Keratinocyte (primary cell): Measurements from ENCODE around the gene ESRP2. TPM values are rescaled to one million over a fixed set of nuclear protein-coding genes. Genes with fewer than 3 reads are reported as not detected.

ENCODE experiments used
- DNase-seq: peaks from one replicate; pipeline ENCODE4 v3.0.0-alpha.2; 2011; ENCODE audit warnings: low read depth, missing footprints, low spot score
- FAIRE-seq: peaks from 2 replicates; lab custom pipeline; 2011; peaks lifted over from hg19 to GRCh38; lab: Jason Lieb, UNC
- H2AFZ ChIP-seq: 2 replicates; pipeline ENCODE4 v1.6.0; 2012; ENCODE audit warnings: low read length, control low read depth, inconsistent platforms; ENCODE audit not compliant: control insufficient read depth
- H3K27ac ChIP-seq: 2 replicates; pipeline ENCODE4 v1.5.1; 2011; ENCODE audit warnings: low read length; ENCODE audit not compliant: control insufficient read depth, insufficient read depth
- H3K27me3 ChIP-seq: 3 replicates; pipeline ENCODE4 v1.6.0; 2011; ENCODE audit warnings: low read length; ENCODE audit not compliant: control insufficient read depth, insufficient read depth; ENCODE audit errors: extremely low read depth
- H3K36me3 ChIP-seq, 2 experiments: 2 replicates in 1 of 2; 3 replicates in 1 of 2; pipeline ENCODE4 v1.5.1; 2011; ENCODE audit warnings: low read length in 2 of 2, mild to moderate bottlenecking in 1 of 2; ENCODE audit not compliant: control insufficient read depth in 2 of 2, insufficient read depth in 2 of 2; ENCODE audit errors: extremely low read depth in 1 of 2
- H3K4me1 ChIP-seq: 3 replicates; pipeline ENCODE4 v1.5.1; 2011; ENCODE audit warnings: low read length; ENCODE audit not compliant: control insufficient read depth, insufficient read depth; ENCODE audit errors: extremely low read depth
- H3K4me2 ChIP-seq: 3 replicates; pipeline ENCODE4 v1.6.0; 2011; ENCODE audit warnings: low read depth, low read length; ENCODE audit not compliant: control insufficient read depth, insufficient read depth; ENCODE audit errors: extremely low read depth
- H3K4me3 ChIP-seq, 3 experiments: fragments of 200-600 bp in 1 of 3; sonication (generic) in 1 of 3; 2 replicates in 2 of 3; 3 replicates in 1 of 3; pipeline ENCODE4 v1.5.1; 2011 to 2016; ENCODE audit warnings: low read length in 3 of 3, mild to moderate bottlenecking in 3 of 3, control low read depth in 2 of 3, inconsistent platforms in 1 of 3, low read depth in 1 of 3, mixed read lengths in 1 of 3, mixed run types in 1 of 3, moderate library complexity in 1 of 3; ENCODE audit not compliant: control insufficient read depth in 2 of 3, insufficient read depth in 2 of 3; ENCODE audit errors: extremely low read depth in 1 of 3
- H3K79me2 ChIP-seq: 2 replicates; pipeline ENCODE4 v1.6.0; 2012; ENCODE audit warnings: low read length; ENCODE audit not compliant: control insufficient read depth, insufficient read depth
- H3K9ac ChIP-seq: 3 replicates; pipeline ENCODE4 v1.6.0; 2011; ENCODE audit warnings: low read length; ENCODE audit not compliant: control insufficient read depth, insufficient read depth; ENCODE audit errors: extremely low read depth
- H3K9me1 ChIP-seq: 3 replicates; pipeline ENCODE4 v1.6.0; 2011; ENCODE audit warnings: low read length; ENCODE audit not compliant: control insufficient read depth, insufficient read depth; ENCODE audit errors: extremely low read depth
- H3K9me3 ChIP-seq: 2 replicates; pipeline ENCODE4 v1.5.1; 2012; ENCODE audit warnings: low read depth, low read length; ENCODE audit not compliant: control insufficient read depth
- H4K20me1 ChIP-seq: 3 replicates; pipeline ENCODE4 v1.6.0; 2011; ENCODE audit warnings: low read length; ENCODE audit not compliant: control insufficient read depth, insufficient read depth; ENCODE audit errors: extremely low read depth
- EZH2 ChIP-seq: IDR thresholded peaks from one replicate; pipeline ENCODE4 v1.6.1; 2012; ENCODE audit warnings: inconsistent platforms, mild to moderate bottlenecking, low read length, moderate library complexity
- dilution Hi-C: fragments of 300-500 bp; cut with MboI; formaldehyde crosslinking; loops from one replicate; pipeline ENCODE4 v1.7.0; 2020; ENCODE audit warnings: low sequenced_read_pairs; ENCODE audit not compliant: extremely low pct_ligation_motif_present
- polyA plus RNA-seq, 5 experiments: library from polyadenylated mRNA; depleted of rRNA in 3 of 5; stranded (reverse) in 3 of 5; stranded (forward) in 1 of 5; unstranded in 1 of 5; fragments of >200 nt; gene quantifications; 1 replicate in 1 of 5; 2 replicates in 3 of 5; 3 replicates in 1 of 5; pipeline versions ENCODE4 v1.2.1 to v1.2.3, GENCODE V29; 2011 to 2012; ENCODE audit warnings: missing spikeins in 2 of 5, low read depth in 1 of 5, low replicate concordance in 1 of 5
- TF ChIP-seq, protein P1 (sequence below), 3 experiments: IDR thresholded peaks in 1 of 3; conservative IDR thresholded peaks in 1 of 3; optimal IDR thresholded peaks in 1 of 3; 2 replicates in 2 of 3; 3 replicates in 1 of 3; pipeline versions ENCODE3 to v1.5.1; 2011; ENCODE audit warnings: low read length in 3 of 3, mild to moderate bottlenecking in 3 of 3, moderate library complexity in 2 of 3, control low read depth in 1 of 3, inconsistent platforms in 1 of 3; ENCODE audit not compliant: insufficient read depth in 2 of 3; ENCODE audit errors: extremely low read depth in 1 of 3

The ESRP2 gene
- polyA plus RNA-seq, 1 donor (not counting 4 experiments of a cell fraction or from before 2014, with no cell fraction given), result 39.2 TPM

DNA sequence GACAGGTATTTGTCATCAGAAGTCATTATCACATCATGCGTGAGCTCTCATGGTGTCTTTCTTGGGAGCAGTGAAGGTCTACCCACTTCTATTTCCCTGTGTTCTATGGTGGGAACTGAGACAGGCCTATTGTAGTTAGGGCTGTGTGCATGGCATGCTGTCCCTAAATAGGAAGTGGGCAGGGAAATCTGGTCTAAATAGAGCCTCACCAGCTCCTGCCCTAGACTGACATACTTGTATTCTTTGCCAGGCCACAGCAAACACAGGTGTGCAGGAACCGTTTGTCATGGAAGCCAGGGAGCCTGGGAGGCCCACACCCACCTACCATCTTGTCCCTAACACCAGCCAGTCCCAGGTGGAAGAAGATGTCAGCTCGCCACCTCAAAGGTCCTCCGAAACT, 38.5 kb upstream of the ESRP2 start:
- H3K4me3 ChIP-seq, result no peak overlapping the region
- H3K4me1 ChIP-seq, result peaks cover 43% of the 10 kb centered on the region
- H3K4me2 ChIP-seq, result no peak overlapping the region
- H3K79me2 ChIP-seq, result peaks cover 35% of the 10 kb centered on the region
- no peak for DNase-seq
- dilution Hi-C loops, result no loop called here
- no peak for FAIRE-seq
- H4K20me1 ChIP-seq, result peaks cover 20% of the 10 kb centered on the region
- H3K9me3 ChIP-seq, result no peaks in the 10 kb centered on the region
- no peak overlapping the region for H3K27ac ChIP-seq
- no peak overlapping the region for H3K9ac ChIP-seq
- H3K36me3 ChIP-seq, result peaks cover 11 to 24% of the 10 kb centered on the region in 2 experiments
- no peak for TF ChIP-seq EZH2
- TF ChIP-seq, protein P1, sequence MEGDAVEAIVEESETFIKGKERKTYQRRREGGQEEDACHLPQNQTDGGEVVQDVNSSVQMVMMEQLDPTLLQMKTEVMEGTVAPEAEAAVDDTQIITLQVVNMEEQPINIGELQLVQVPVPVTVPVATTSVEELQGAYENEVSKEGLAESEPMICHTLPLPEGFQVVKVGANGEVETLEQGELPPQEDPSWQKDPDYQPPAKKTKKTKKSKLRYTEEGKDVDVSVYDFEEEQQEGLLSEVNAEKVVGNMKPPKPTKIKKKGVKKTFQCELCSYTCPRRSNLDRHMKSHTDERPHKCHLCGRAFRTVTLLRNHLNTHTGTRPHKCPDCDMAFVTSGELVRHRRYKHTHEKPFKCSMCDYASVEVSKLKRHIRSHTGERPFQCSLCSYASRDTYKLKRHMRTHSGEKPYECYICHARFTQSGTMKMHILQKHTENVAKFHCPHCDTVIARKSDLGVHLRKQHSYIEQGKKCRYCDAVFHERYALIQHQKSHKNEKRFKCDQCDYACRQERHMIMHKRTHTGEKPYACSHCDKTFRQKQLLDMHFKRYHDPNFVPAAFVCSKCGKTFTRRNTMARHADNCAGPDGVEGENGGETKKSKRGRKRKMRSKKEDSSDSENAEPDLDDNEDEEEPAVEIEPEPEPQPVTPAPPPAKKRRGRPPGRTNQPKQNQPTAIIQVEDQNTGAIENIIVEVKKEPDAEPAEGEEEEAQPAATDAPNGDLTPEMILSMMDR (optimal IDR thresholded peaks at IDR 0.05 in 1 of 3, IDR thresholded peaks at IDR 0.05 in 1 of 3, conservative IDR thresholded peaks at IDR 0.05 in 1 of 3; ENCODE audit: extremely low read depth in 1 of 3, insufficient read depth in 2 of 3, low read length in 3 of 3), result no peak
- H2AFZ ChIP-seq, result no peak overlapping the region
- no peaks in the 10 kb centered on the region for H3K27me3 ChIP-seq
- H3K9me1 ChIP-seq, result peaks cover 18% of the 10 kb centered on the region

- peaks cover 41% of the 10 kb centered on the region for H3K79me2 ChIP-seq
- H3K27me3 ChIP-seq, result no peaks in the 10 kb centered on the region
- no peak overlapping the region for H3K4me2 ChIP-seq
- no peaks in the 10 kb centered on the region for H3K9me3 ChIP-seq
- peaks cover 20% of the 10 kb centered on the region for H4K20me1 ChIP-seq
- peaks cover 18% of the 10 kb centered on the region for H3K9me1 ChIP-seq
- H3K4me1 ChIP-seq, result peaks cover 43% of the 10 kb centered on the region
- H3K27ac ChIP-seq, result no peak overlapping the region
- peaks cover 11 to 25% of the 10 kb centered on the region in 2 experiments for H3K36me3 ChIP-seq
- no peak for DNase-seq
- no peak overlapping the region for H3K9ac ChIP-seq
- H3K4me3 ChIP-seq, result no peak overlapping the region
- no peak for TF ChIP-seq EZH2
- TF ChIP-seq, protein P1 (optimal IDR thresholded peaks at IDR 0.05 in 1 of 3, IDR thresholded peaks at IDR 0.05 in 1 of 3, conservative IDR thresholded peaks at IDR 0.05 in 1 of 3; ENCODE audit: extremely low read depth in 1 of 3, insufficient read depth in 2 of 3, low read length in 3 of 3), result no peak
- FAIRE-seq, result peak; percentile 48
- dilution Hi-C loops, result no loop called here
- no peak overlapping the region for H2AFZ ChIP-seq
These were observed 38.0 kb upstream of the ESRP2 start for GRCh38 chr16:68273896-68274295.
